ENCODE data around the gene SLC37A1. TPM values are rescaled to one million over a fixed set of nuclear protein-coding genes. Genes with fewer than 3 reads are reported as not detected.

Gene SLC37A1
- total RNA-seq, 1 donor from 2014 or later: 13.5 TPM

GRCh38 chr21:42568866-42569731 is 55.4 kb downstream of the SLC37A1 start:
- H3K27ac Mint-ChIP-seq (ENCODE audit: unreplicated experiment): no peak overlapping the region
- H3K4me1 Mint-ChIP-seq (ENCODE audit: unreplicated experiment): no peaks in the 10 kb centered on the region
- H3K4me3 Mint-ChIP-seq (ENCODE audit: unreplicated experiment): no peak overlapping the region
- TF ChIP-seq CTCF (IDR thresholded peaks at IDR 0.05): no peak
- no peak for DNase-seq (ENCODE audit: extremely low spot score, unreplicated experiment)
- no peaks in the 10 kb centered on the region for H3K27me3 Mint-ChIP-seq (ENCODE audit: unreplicated experiment)
- H3K36me3 Mint-ChIP-seq (ENCODE audit: unreplicated experiment): peaks cover 14% of the 10 kb centered on the region
- no peaks in the 10 kb centered on the region for H3K9me3 Mint-ChIP-seq (ENCODE audit: unreplicated experiment)

- Mint-ChIP-seq H3K36me3 (ENCODE audit: unreplicated experiment) (peaks cover 14% of the 10 kb centered on the region), H3K4me3 (ENCODE audit: unreplicated experiment) (no peak overlapping the region), H3K27ac (ENCODE audit: unreplicated experiment) (no peak overlapping the region), H3K9me3 (ENCODE audit: unreplicated experiment) (no peaks in the 10 kb centered on the region), H3K27me3 (ENCODE audit: unreplicated experiment) (no peaks in the 10 kb centered on the region), H3K4me1 (ENCODE audit: unreplicated experiment) (no peaks in the 10 kb centered on the region)
- no peak for TF ChIP-seq CTCF (IDR thresholded peaks at IDR 0.05)
- DNase-seq (ENCODE audit: extremely low spot score, unreplicated experiment): no peak
Observed at GRCh38 chr21:42569732-42570301, 56.2 kb downstream of the SLC37A1 start.

GRCh38 chr21:42570362-42570761 is 56.7 kb downstream of the SLC37A1 start:
- no peak for DNase-seq (ENCODE audit: extremely low spot score, unreplicated experiment)
- peaks cover 14% of the 10 kb centered on the region for H3K36me3 Mint-ChIP-seq (ENCODE audit: unreplicated experiment)
- no peak for TF ChIP-seq CTCF (IDR thresholded peaks at IDR 0.05)
- no peaks in the 10 kb centered on the region for H3K9me3 Mint-ChIP-seq (ENCODE audit: unreplicated experiment)
- no peak overlapping the region for H3K27ac Mint-ChIP-seq (ENCODE audit: unreplicated experiment)
- H3K27me3 Mint-ChIP-seq (ENCODE audit: unreplicated experiment): no peaks in the 10 kb centered on the region
- H3K4me1 Mint-ChIP-seq (ENCODE audit: unreplicated experiment): no peaks in the 10 kb centered on the region
- no peak overlapping the region for H3K4me3 Mint-ChIP-seq (ENCODE audit: unreplicated experiment)

GRCh38 chr21:42570841-42571387 is 57.3 kb downstream of the SLC37A1 start:
- Mint-ChIP-seq H3K27ac (ENCODE audit: unreplicated experiment) (no peak overlapping the region), H3K36me3 (ENCODE audit: unreplicated experiment) (peaks cover 17% of the 10 kb centered on the region)

More at GRCh38 chr21:42570841-42571387, 57.3 kb downstream of the SLC37A1 start:
- Mint-ChIP-seq H3K4me1 (ENCODE audit: unreplicated experiment) (no peaks in the 10 kb centered on the region), H3K4me3 (ENCODE audit: unreplicated experiment) (no peak overlapping the region), H3K27me3 (ENCODE audit: unreplicated experiment) (no peaks in the 10 kb centered on the region), H3K9me3 (ENCODE audit: unreplicated experiment) (peaks cover 4% of the 10 kb centered on the region)
- TF ChIP-seq CTCF (IDR thresholded peaks at IDR 0.05): no peak
- no peak for DNase-seq (ENCODE audit: extremely low spot score, unreplicated experiment)

Data from osteocyte (in vitro differentiated cells).